ENCODE data around the gene STEAP2. TPM values are rescaled to one million over a fixed set of nuclear protein-coding genes. Genes with fewer than 3 reads are reported as not detected.

The STEAP2 gene
- total RNA-seq: 10 to 100 TPM; 22.2 to 26.7 TPM

- Histone ChIP-seq H3K36me3 (no peaks in the 10 kb centered on the region), H3K4me1 (peaks cover 0 to 16% of the 10 kb centered on the region in 2 donors), H3K27me3 (no peaks in the 10 kb centered on the region), H3K9me3 (no peaks in the 10 kb centered on the region), H3K27ac (peak within 1 kb of the TSS; percentile 84 to 93), H3K4me3 (peak within 1 kb of the TSS; percentile 70 to 72)
- TF ChIP-seq, protein P1, sequence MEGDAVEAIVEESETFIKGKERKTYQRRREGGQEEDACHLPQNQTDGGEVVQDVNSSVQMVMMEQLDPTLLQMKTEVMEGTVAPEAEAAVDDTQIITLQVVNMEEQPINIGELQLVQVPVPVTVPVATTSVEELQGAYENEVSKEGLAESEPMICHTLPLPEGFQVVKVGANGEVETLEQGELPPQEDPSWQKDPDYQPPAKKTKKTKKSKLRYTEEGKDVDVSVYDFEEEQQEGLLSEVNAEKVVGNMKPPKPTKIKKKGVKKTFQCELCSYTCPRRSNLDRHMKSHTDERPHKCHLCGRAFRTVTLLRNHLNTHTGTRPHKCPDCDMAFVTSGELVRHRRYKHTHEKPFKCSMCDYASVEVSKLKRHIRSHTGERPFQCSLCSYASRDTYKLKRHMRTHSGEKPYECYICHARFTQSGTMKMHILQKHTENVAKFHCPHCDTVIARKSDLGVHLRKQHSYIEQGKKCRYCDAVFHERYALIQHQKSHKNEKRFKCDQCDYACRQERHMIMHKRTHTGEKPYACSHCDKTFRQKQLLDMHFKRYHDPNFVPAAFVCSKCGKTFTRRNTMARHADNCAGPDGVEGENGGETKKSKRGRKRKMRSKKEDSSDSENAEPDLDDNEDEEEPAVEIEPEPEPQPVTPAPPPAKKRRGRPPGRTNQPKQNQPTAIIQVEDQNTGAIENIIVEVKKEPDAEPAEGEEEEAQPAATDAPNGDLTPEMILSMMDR (IDR thresholded peaks at IDR 0.05): peak; percentile 30 to 61
- DNase-seq (ENCODE audit: low spot score): peak; percentile 83
Observed at GRCh38 chr7:90211391-90212148, at the start of gene STEAP2. Gene STEAP2, plus strand, starts transcription at chr7:90211740. Its CDS starts 13,343 bp downstream, at chr7:90225083.

DNA sequence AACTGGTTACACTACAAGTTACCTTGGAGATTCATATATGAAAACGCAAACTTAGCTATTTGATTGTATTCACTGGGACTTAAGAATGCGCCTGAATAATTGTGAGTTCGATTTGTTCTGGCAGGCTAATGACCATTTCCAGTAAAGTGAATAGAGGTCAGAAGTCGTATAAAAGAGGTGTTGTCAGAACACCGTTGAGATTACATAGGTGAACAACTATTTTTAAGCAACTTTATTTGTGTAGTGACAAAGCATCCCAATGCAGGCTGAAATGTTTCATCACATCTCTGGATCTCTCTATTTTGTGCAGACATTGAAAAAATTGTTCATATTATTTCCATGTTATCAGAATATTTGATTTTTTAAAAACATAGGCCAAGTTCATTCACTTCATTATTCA is 48.0 kb upstream of the STEAP2 start:
- DNase-seq (ENCODE audit: low spot score): no peak
- TF ChIP-seq, protein P1 (IDR thresholded peaks at IDR 0.05): no peak
- H3K27me3 ChIP-seq: no peaks in the 10 kb centered on the region
- H3K4me3 ChIP-seq: no peak overlapping the region
- no peak overlapping the region for H3K27ac ChIP-seq
- no peaks in the 10 kb centered on the region for H3K4me1 ChIP-seq
- no peaks in the 10 kb centered on the region for H3K36me3 ChIP-seq
- no peaks in the 10 kb centered on the region for H3K9me3 ChIP-seq

- H3K4me1 ChIP-seq: no peaks in the 10 kb centered on the region
- H3K4me3 ChIP-seq: no peak overlapping the region
- no peak for DNase-seq (ENCODE audit: low spot score)
- H3K27ac ChIP-seq: no peak overlapping the region
- H3K9me3 ChIP-seq: peaks cover 0 to 10% of the 10 kb centered on the region in 2 donors
- no peaks in the 10 kb centered on the region for H3K27me3 ChIP-seq
- TF ChIP-seq, protein P1 (IDR thresholded peaks at IDR 0.05): no peak
- no peaks in the 10 kb centered on the region for H3K36me3 ChIP-seq
Observed at GRCh38 chr7:90165724-90166123, 45.8 kb upstream of the STEAP2 start.

- Histone ChIP-seq H3K36me3 (no peaks in the 10 kb centered on the region), H3K9me3 (peaks cover 0 to 10% of the 10 kb centered on the region in 2 donors), H3K27me3 (no peaks in the 10 kb centered on the region), H3K4me3 (no peak overlapping the region), H3K4me1 (no peaks in the 10 kb centered on the region), H3K27ac (no peak overlapping the region)
- TF ChIP-seq, protein P1 (IDR thresholded peaks at IDR 0.05): no peak
- no peak for DNase-seq (ENCODE audit: low spot score)
Observed at GRCh38 chr7:90166153-90166552, 45.4 kb upstream of the STEAP2 start.

GRCh38 chr7:90167361-90167760 is 44.2 kb upstream of the STEAP2 start:
- DNase-seq (ENCODE audit: low spot score): no peak
- peaks cover 0 to 10% of the 10 kb centered on the region in 2 donors for H3K9me3 ChIP-seq
- TF ChIP-seq, protein P1 (IDR thresholded peaks at IDR 0.05): no peak
- no peaks in the 10 kb centered on the region for H3K27me3 ChIP-seq
- H3K4me3 ChIP-seq: no peak overlapping the region
- H3K36me3 ChIP-seq: no peaks in the 10 kb centered on the region
- no peaks in the 10 kb centered on the region for H3K4me1 ChIP-seq
- H3K27ac ChIP-seq: no peak overlapping the region
